Mononuclear cell (primary cell): Measurements from ENCODE around the gene RFTN2. TPM values are rescaled to one million over a fixed set of nuclear protein-coding genes. Genes with fewer than 3 reads are reported as not detected.
"Not testable (repeated sequence)": the region's sequence is repeated elsewhere in the genome, so short reads cannot be mapped to it uniquely, and the experiment has no call there.

ENCODE experiments used
- H3K27me3 ChIP-seq: 2 replicates; pipeline ENCODE4 v1.6.0; 2011; ENCODE audit warnings: low read length, control low read depth; ENCODE audit not compliant: insufficient read depth
- H3K4me1 ChIP-seq: 2 replicates; pipeline ENCODE4 v1.5.1; 2011; ENCODE audit warnings: mild to moderate bottlenecking, low read length, control low read depth; ENCODE audit not compliant: insufficient read depth
- H3K4me3 ChIP-seq: 2 replicates; pipeline ENCODE4 v1.5.1; 2011; ENCODE audit warnings: mild to moderate bottlenecking, low read length, moderate library complexity
- H3K9me3 ChIP-seq: 2 replicates; pipeline ENCODE4 v1.5.1; 2011; ENCODE audit warnings: low read depth, mild to moderate bottlenecking, control low read depth, low read length
- total RNA-seq: library from RNA; depleted of rRNA; stranded (reverse); fragments of >200 nt; gene quantifications from one replicate; pipeline ENCODE4 v1.2.3, GENCODE V29; 2012

RFTN2 gene
- total RNA-seq, 1 donor: under 0.01 TPM

GRCh38 chr2:197647961-197648690 lies 27.3 kb downstream of the RFTN2 start:
- H3K27me3 ChIP-seq: peaks cover 7% of the 10 kb centered on the region
- no peaks in the 10 kb centered on the region for H3K9me3 ChIP-seq
- no peak overlapping the region for H3K4me3 ChIP-seq
- no peaks in the 10 kb centered on the region for H3K4me1 ChIP-seq

- Histone ChIP-seq H3K4me1 (no peaks in the 10 kb centered on the region), H3K4me3 (no peak overlapping the region), H3K9me3 (no peaks in the 10 kb centered on the region), H3K27me3 (peaks cover 13% of the 10 kb centered on the region)
Observed at GRCh38 chr2:197641666-197642065, 33.7 kb downstream of the RFTN2 start.

- H3K27me3 ChIP-seq: peaks cover 13% of the 10 kb centered on the region
- not testable (repeated sequence) for H3K9me3 ChIP-seq, H3K4me3 ChIP-seq, H3K4me1 ChIP-seq
Observed at GRCh38 chr2:197640571-197641122, 34.7 kb downstream of the RFTN2 start.

GRCh38 chr2:197633109-197633657 lies 42.2 kb downstream of the RFTN2 start:
- H3K4me1 ChIP-seq: no peaks in the 10 kb centered on the region
- H3K4me3 ChIP-seq: no peak overlapping the region
- no peaks in the 10 kb centered on the region for H3K27me3 ChIP-seq
- H3K9me3 ChIP-seq: no peaks in the 10 kb centered on the region

- Histone ChIP-seq H3K4me1 (no peaks in the 10 kb centered on the region), H3K9me3 (no peaks in the 10 kb centered on the region), H3K27me3 (no peaks in the 10 kb centered on the region), H3K4me3 (no peak overlapping the region)
Observed at GRCh38 chr2:197628043-197628500, 47.3 kb downstream of the RFTN2 start.

- Histone ChIP-seq H3K4me1 (no peaks in the 10 kb centered on the region), H3K9me3 (no peaks in the 10 kb centered on the region), H3K27me3 (no peaks in the 10 kb centered on the region), H3K4me3 (no peak overlapping the region)
Observed at GRCh38 chr2:197626965-197627625, 48.3 kb downstream of the RFTN2 start.

- no peaks in the 10 kb centered on the region for H3K4me1 ChIP-seq
- no peak overlapping the region for H3K4me3 ChIP-seq
- H3K9me3 ChIP-seq: no peaks in the 10 kb centered on the region
- H3K27me3 ChIP-seq: no peaks in the 10 kb centered on the region
Observed at GRCh38 chr2:197620133-197620532, 55.3 kb downstream of the RFTN2 start.

- Histone ChIP-seq H3K4me1 (peaks cover 4% of the 10 kb centered on the region), H3K4me3 (no peak overlapping the region), H3K27me3 (no peaks in the 10 kb centered on the region), H3K9me3 (no peaks in the 10 kb centered on the region)
Observed at GRCh38 chr2:197615016-197615652, 60.3 kb downstream of the RFTN2 start.

- Histone ChIP-seq H3K4me1 (peaks cover 4% of the 10 kb centered on the region), H3K9me3 (no peaks in the 10 kb centered on the region), H3K4me3 (no peak overlapping the region), H3K27me3 (no peaks in the 10 kb centered on the region)
Observed at GRCh38 chr2:197614532-197614931, 60.9 kb downstream of the RFTN2 start.

- Histone ChIP-seq H3K9me3 (no peaks in the 10 kb centered on the region), H3K4me1 (peaks cover 4% of the 10 kb centered on the region), H3K4me3 (no peak overlapping the region), H3K27me3 (no peaks in the 10 kb centered on the region)
Observed at GRCh38 chr2:197613509-197613987, 61.8 kb downstream of the RFTN2 start.

- Histone ChIP-seq H3K4me1 (no peaks in the 10 kb centered on the region), H3K4me3 (no peak overlapping the region), H3K27me3 (no peaks in the 10 kb centered on the region), H3K9me3 (no peaks in the 10 kb centered on the region)
Observed at GRCh38 chr2:197606180-197606579, 69.2 kb downstream of the RFTN2 start.

GRCh38 chr2:197604117-197604860 lies 71.1 kb downstream of the RFTN2 start:
- Histone ChIP-seq H3K27me3 (no peaks in the 10 kb centered on the region), H3K9me3 (no peaks in the 10 kb centered on the region), H3K4me3 (no peak overlapping the region), H3K4me1 (peaks cover 3% of the 10 kb centered on the region)

GRCh38 chr2:197601726-197602125 lies 73.7 kb downstream of the RFTN2 start:
- no peak overlapping the region for H3K4me3 ChIP-seq
- no peaks in the 10 kb centered on the region for H3K9me3 ChIP-seq
- peaks cover 3% of the 10 kb centered on the region for H3K4me1 ChIP-seq
- H3K27me3 ChIP-seq: no peaks in the 10 kb centered on the region

GRCh38 chr2:197600306-197600705 lies 75.1 kb downstream of the RFTN2 start:
- Histone ChIP-seq H3K4me1 (peaks cover 3% of the 10 kb centered on the region), H3K27me3 (no peaks in the 10 kb centered on the region), H3K4me3 (no peak overlapping the region), H3K9me3 (no peaks in the 10 kb centered on the region)
